Fibroblast of lung (primary cell): ENCODE results near the gene KCNT2. TPM values are rescaled to one million over a fixed set of nuclear protein-coding genes. Genes with fewer than 3 reads are reported as not detected.

ENCODE experiments used
- DNase-seq, 2 donors: peaks; one replicate each; pipeline versions ENCODE4 v3.0.0 to v3.0.0-alpha.2; 2010; ENCODE audit warnings: low read depth in 2 of 2
- H2AFZ ChIP-seq: 2 replicates; pipeline ENCODE4 v1.5.1; 2012; ENCODE audit warnings: low read length, control low read depth, inconsistent platforms
- H3K27ac ChIP-seq: 2 replicates; pipeline ENCODE4 v1.5.1; 2011; ENCODE audit warnings: low read length, control low read depth; ENCODE audit not compliant: insufficient read depth
- H3K27me3 ChIP-seq: 2 replicates; pipeline ENCODE4 v1.5.1; 2011; ENCODE audit warnings: mild to moderate bottlenecking, low read length; ENCODE audit not compliant: control insufficient read depth, insufficient read depth
- H3K36me3 ChIP-seq: 2 replicates; pipeline ENCODE4 v1.5.1; 2011; ENCODE audit warnings: low read length; ENCODE audit not compliant: control insufficient read depth, insufficient read depth
- H3K4me1 ChIP-seq: 2 replicates; pipeline ENCODE4 v1.5.1; 2011; ENCODE audit warnings: low read length; ENCODE audit not compliant: control insufficient read depth, insufficient read depth; ENCODE audit errors: extremely low read depth
- H3K4me2 ChIP-seq: 2 replicates; pipeline ENCODE4 v1.5.1; 2011; ENCODE audit warnings: low read length, control low read depth; ENCODE audit not compliant: insufficient read depth; ENCODE audit errors: extremely low read depth
- H3K4me3 ChIP-seq, 4 experiments: fragments of 200-600 bp in 1 of 4; sonication (generic) in 1 of 4; replicated peaks in 1 of 4; 2 replicates each; pipeline ENCODE4 v1.5.1; 2011 to 2016; ENCODE audit warnings: low read length in 4 of 4, low read depth in 3 of 4, mild to moderate bottlenecking in 3 of 4, control low read depth in 2 of 4, inconsistent platforms in 1 of 4, mixed read lengths in 1 of 4; ENCODE audit not compliant: insufficient read depth in 1 of 4; ENCODE audit errors: control extremely low read depth in 1 of 4
- H3K79me2 ChIP-seq: 2 replicates; pipeline ENCODE4 v1.5.1; 2012; ENCODE audit warnings: mild to moderate bottlenecking, low read length, inconsistent platforms; ENCODE audit not compliant: control insufficient read depth, insufficient read depth
- H3K9ac ChIP-seq: 2 replicates; pipeline ENCODE4 v1.5.1; 2011; ENCODE audit warnings: mild to moderate bottlenecking, low read length, control low read depth; ENCODE audit not compliant: insufficient read depth
- H3K9me3 ChIP-seq: 2 replicates; pipeline ENCODE4 v1.5.1; 2012; ENCODE audit warnings: low read depth, low read length; ENCODE audit not compliant: control insufficient read depth, insufficient read depth
- H4K20me1 ChIP-seq: 2 replicates; pipeline ENCODE4 v1.5.1; 2011; ENCODE audit warnings: low read length; ENCODE audit not compliant: control insufficient read depth, insufficient read depth; ENCODE audit errors: extremely low read depth
- CTCF ChIP-seq, 2 donors: IDR thresholded peaks in 1 of 2; conservative IDR thresholded peaks in 1 of 2; 1 replicate in 1 of 2; 2 replicates in 1 of 2; pipeline ENCODE4 v1.5.1; 2011 to 2012; ENCODE audit warnings: low read length in 2 of 2, control low read depth in 1 of 2, inconsistent platforms in 1 of 2, low read depth in 1 of 2, mild to moderate bottlenecking in 1 of 2
- EZH2 ChIP-seq: IDR thresholded peaks from 2 replicates; pipeline ENCODE4 v1.5.1; 2012; ENCODE audit warnings: low read length, control low read depth, mild to moderate bottlenecking; ENCODE audit errors: missing control alignments
- polyA plus RNA-seq, 2 donors: library from polyadenylated mRNA; depleted of rRNA in 1 of 2; stranded (reverse) in 1 of 2; unstranded in 1 of 2; fragments of >200 nt; gene quantifications; 2 replicates each; pipeline ENCODE4 v1.2.1, GENCODE V29; 2011 to 2012; ENCODE audit warnings: missing spikeins in 1 of 2
- total RNA-seq: library from RNA; depleted of rRNA; stranded (reverse); fragments of >200 nt; gene quantifications from 2 replicates; pipeline ENCODE4 v1.2.1, GENCODE V29; 2014

KCNT2 gene
- total and polyA plus RNA-seq, 2 donors (not counting 1 experiment from before 2014, with no cell fraction given), result 0.96 to 8.1 TPM

DNA sequence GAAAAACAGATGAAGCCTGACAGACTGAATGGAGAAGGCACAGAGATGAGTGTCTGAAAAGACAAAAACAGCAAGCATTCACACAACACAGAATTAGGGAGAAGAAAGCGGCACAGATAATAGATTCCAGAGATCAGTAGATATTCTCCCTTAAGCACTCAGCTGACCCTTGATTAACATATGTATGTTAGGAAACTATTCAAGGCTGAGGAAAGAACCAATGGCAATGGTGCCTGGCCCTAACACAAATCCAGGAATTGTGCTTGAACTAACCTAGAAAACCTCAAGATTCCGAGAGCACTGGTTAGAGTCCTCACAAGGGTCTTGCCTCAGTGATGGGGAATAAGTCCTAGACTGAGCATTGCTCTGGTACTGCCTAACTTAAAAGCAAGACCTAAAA, 30.9 kb downstream of the KCNT2 start:
- H3K4me1 ChIP-seq, result no peaks in the 10 kb centered on the region
- no peaks in the 10 kb centered on the region for H3K27me3 ChIP-seq
- no peak overlapping the region for H3K9ac ChIP-seq
- no peaks in the 10 kb centered on the region for H3K79me2 ChIP-seq
- no peak overlapping the region for H3K27ac ChIP-seq
- H3K4me3 ChIP-seq, result no peak overlapping the region
- H3K4me2 ChIP-seq, result no peak overlapping the region
- no peaks in the 10 kb centered on the region for H4K20me1 ChIP-seq
- no peaks in the 10 kb centered on the region for H3K36me3 ChIP-seq
- H3K9me3 ChIP-seq, result no peaks in the 10 kb centered on the region
- TF ChIP-seq EZH2, result no peak
- TF ChIP-seq CTCF (conservative IDR thresholded peaks at IDR 0.05 in 1 of 2, IDR thresholded peaks at IDR 0.05 in 1 of 2; ENCODE audit: low read depth in 1 of 2, low read length in 2 of 2), result no peak
- no peak for DNase-seq
- no peak overlapping the region for H2AFZ ChIP-seq

DNA sequence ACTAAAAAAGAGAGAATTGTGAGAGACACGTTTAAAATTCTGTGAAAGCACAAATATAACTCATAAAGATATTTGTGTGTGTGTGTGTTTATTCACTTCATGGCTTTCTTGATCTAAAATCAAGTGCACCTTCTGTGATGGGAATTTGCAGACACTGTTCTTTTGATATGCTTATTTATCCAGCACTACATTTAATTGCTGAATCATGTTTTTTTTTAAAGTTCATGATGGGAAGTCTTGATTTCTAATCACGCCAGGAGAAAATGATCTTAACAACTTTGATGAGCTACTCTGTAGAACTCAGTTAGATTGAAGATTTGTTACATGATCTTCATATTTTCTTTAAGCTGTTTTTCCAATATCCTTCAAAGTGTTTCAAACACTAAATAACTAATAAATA, 35.0 kb downstream of the KCNT2 start:
- no peaks in the 10 kb centered on the region for H4K20me1 ChIP-seq
- H2AFZ ChIP-seq, result no peak overlapping the region
- no peak overlapping the region for H3K9ac ChIP-seq
- H3K9me3 ChIP-seq, result no peaks in the 10 kb centered on the region
- H3K36me3 ChIP-seq, result no peaks in the 10 kb centered on the region
- H3K4me2 ChIP-seq, result no peak overlapping the region
- DNase-seq, result no peak
- no peaks in the 10 kb centered on the region for H3K4me1 ChIP-seq
- no peak overlapping the region for H3K4me3 ChIP-seq
- no peaks in the 10 kb centered on the region for H3K27me3 ChIP-seq
- no peaks in the 10 kb centered on the region for H3K79me2 ChIP-seq
- TF ChIP-seq CTCF (conservative IDR thresholded peaks at IDR 0.05 in 1 of 2, IDR thresholded peaks at IDR 0.05 in 1 of 2; ENCODE audit: low read depth in 1 of 2, low read length in 2 of 2) (no peak), EZH2 (no peak)
- H3K27ac ChIP-seq, result no peak overlapping the region

GRCh38 chr1:196567238-196567637, 41.0 kb downstream of the KCNT2 start:
- no peaks in the 10 kb centered on the region for H3K27me3 ChIP-seq
- no peak for TF ChIP-seq CTCF (conservative IDR thresholded peaks at IDR 0.05 in 1 of 2, IDR thresholded peaks at IDR 0.05 in 1 of 2; ENCODE audit: low read depth in 1 of 2, low read length in 2 of 2)
- no peak for TF ChIP-seq EZH2
- no peak overlapping the region for H3K4me2 ChIP-seq
- H2AFZ ChIP-seq, result no peak overlapping the region
- no peaks in the 10 kb centered on the region for H3K79me2 ChIP-seq
- no peaks in the 10 kb centered on the region for H4K20me1 ChIP-seq
- H3K9me3 ChIP-seq, result no peaks in the 10 kb centered on the region
- H3K4me1 ChIP-seq, result no peaks in the 10 kb centered on the region
- no peak overlapping the region for H3K4me3 ChIP-seq
- DNase-seq, result no peak
- no peak overlapping the region for H3K9ac ChIP-seq
- H3K36me3 ChIP-seq, result no peaks in the 10 kb centered on the region
- no peak overlapping the region for H3K27ac ChIP-seq
